ENCODE measurements around the gene RBFA.

Gene RBFA

DNA sequence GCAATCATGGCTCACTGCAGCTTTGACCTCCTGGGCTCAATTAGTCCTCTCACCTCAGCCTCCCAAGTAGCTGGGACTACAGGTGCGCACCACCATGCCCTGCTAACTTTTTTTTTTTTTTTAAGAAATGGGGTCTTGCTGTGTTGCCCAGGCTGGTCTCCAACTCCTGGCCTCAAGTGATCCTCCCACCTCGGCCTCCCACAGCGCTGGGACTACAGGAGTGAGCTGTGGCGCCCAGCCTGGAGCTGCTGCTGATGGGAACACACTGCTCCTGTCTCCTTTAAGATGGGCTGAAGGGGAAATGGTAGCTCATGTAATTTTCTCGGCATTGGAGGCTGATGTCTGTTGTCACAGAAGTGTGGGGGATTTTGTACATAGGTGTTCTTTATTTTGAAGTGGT, 39.9 kb downstream of the RBFA start:
- DNase-seq (ENCODE audit: low read depth in 1 of 2, low spot score in 1 of 2) = no peak

- DNase-seq (ENCODE audit: low read depth in 1 of 2, low spot score in 1 of 2) = no peak
Observed at GRCh38 chr18:80074697-80075096, 40.5 kb downstream of the RBFA start.

DNA sequence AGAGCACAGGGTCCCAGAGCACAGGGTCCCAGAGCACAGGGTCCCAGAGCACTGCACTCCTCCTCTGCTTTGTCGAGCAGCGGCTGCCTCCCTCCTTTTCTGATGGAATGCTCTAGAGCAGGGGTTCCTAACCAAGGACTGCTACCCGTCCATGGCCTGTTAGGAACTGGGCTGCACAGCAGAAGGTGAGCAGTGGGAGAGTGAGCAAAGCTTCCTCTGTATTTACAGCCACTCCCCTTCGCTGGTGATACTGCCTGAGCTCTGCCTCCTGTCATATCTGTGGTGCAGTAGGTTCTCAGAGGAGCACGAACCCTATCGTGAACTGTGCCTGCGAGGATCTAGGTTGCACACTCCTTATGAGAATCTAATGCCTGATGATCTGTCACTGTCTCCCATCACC, 41.7 kb downstream of the RBFA start:
- no peak for DNase-seq (ENCODE audit: low read depth in 1 of 2, low spot score in 1 of 2)

GRCh38 chr18:80076379-80076778, 42.1 kb downstream of the RBFA start:
- DNase-seq (ENCODE audit: low read depth in 1 of 2, low spot score in 1 of 2) = no peak

GRCh38 chr18:80077873-80078272, 43.6 kb downstream of the RBFA start:
- DNase-seq (ENCODE audit: low read depth in 1 of 2, low spot score in 1 of 2) = no peak
